ENCODE data around the gene RHOT1. TPM values are rescaled to one million over a fixed set of nuclear protein-coding genes. Genes with fewer than 3 reads are reported as not detected.
"Not testable (repeated sequence)": the region's sequence is repeated elsewhere in the genome, so short reads cannot be mapped to it uniquely, and the experiment has no call there.

The RHOT1 gene
- total RNA-seq, 1 donor from 2014 or later: 46.6 TPM

- H3K4me1 ChIP-seq: peaks cover 8% of the 10 kb centered on the region
- H3K4me3 ChIP-seq: no peak overlapping the region
- DNase-seq: no peak
- no peaks in the 10 kb centered on the region for H3K27me3 ChIP-seq
- no peak for ATAC-seq
- TF ChIP-seq CTCF (IDR thresholded peaks at IDR 0.05): no peak
- intact Hi-C loops (cut with DNase I): no loop called here
- H3K9me3 ChIP-seq: no peaks in the 10 kb centered on the region
- no peak overlapping the region for H3K27ac ChIP-seq
- no peaks in the 10 kb centered on the region for H3K36me3 ChIP-seq
These were observed 16.5 kb upstream of the RHOT1 start for GRCh38 chr17:32125848-32126153.

- ATAC-seq (no peak), DNase-seq (no peak)
- H3K27ac ChIP-seq: no peak overlapping the region
- no peaks in the 10 kb centered on the region for H3K9me3 ChIP-seq
- H3K4me1 ChIP-seq: peaks cover 8% of the 10 kb centered on the region
- H3K36me3 ChIP-seq: no peaks in the 10 kb centered on the region
- H3K4me3 ChIP-seq: no peak overlapping the region
- intact Hi-C loops (cut with DNase I): no loop called here
- no peak for TF ChIP-seq CTCF (IDR thresholded peaks at IDR 0.05)
- H3K27me3 ChIP-seq: no peaks in the 10 kb centered on the region
These were observed 16.0 kb upstream of the RHOT1 start for GRCh38 chr17:32126325-32126724.

GRCh38 chr17:32126746-32127145 lies 15.6 kb upstream of the RHOT1 start:
- no peak for TF ChIP-seq CTCF (IDR thresholded peaks at IDR 0.05)
- Histone ChIP-seq H3K27ac (peak overlapping the region; percentile 93), H3K4me1 (peaks cover 8% of the 10 kb centered on the region), H3K4me3 (peak overlapping the region; percentile 80), H3K9me3 (no peaks in the 10 kb centered on the region), H3K27me3 (no peaks in the 10 kb centered on the region), H3K36me3 (no peaks in the 10 kb centered on the region)
- no peak for DNase-seq
- no peak for ATAC-seq
- intact Hi-C loops (cut with DNase I): no loop called here

- TF ChIP-seq CTCF (IDR thresholded peaks at IDR 0.05): no peak
- peak overlapping the region; percentile 80 for H3K4me3 ChIP-seq
- intact Hi-C loops (cut with DNase I): no loop called here
These were observed 15.0 kb upstream of the RHOT1 start for GRCh38 chr17:32127158-32127897.

GRCh38 chr17:32128470-32128869 lies 13.8 kb upstream of the RHOT1 start:
- intact Hi-C loops (cut with DNase I); H3K4me1 ChIP-seq; ATAC-seq; H3K36me3 ChIP-seq; DNase-seq; H3K9me3 ChIP-seq; H3K27me3 ChIP-seq; H3K27ac ChIP-seq: not testable (repeated sequence)
- H3K4me3 ChIP-seq: peak overlapping the region; percentile 80

More at GRCh38 chr17:32127158-32127897, 15.0 kb upstream of the RHOT1 start:
- Histone ChIP-seq H3K36me3 (no peaks in the 10 kb centered on the region), H3K4me1 (peaks cover 8% of the 10 kb centered on the region), H3K9me3 (no peaks in the 10 kb centered on the region), H3K27ac (peak overlapping the region; percentile 93), H3K27me3 (no peaks in the 10 kb centered on the region)
- peak; percentile 99 for ATAC-seq
- peak; percentile 94 for DNase-seq

- H3K9me3 ChIP-seq; H3K27ac ChIP-seq; ATAC-seq; H3K36me3 ChIP-seq; H3K4me1 ChIP-seq; intact Hi-C loops (cut with DNase I); H3K27me3 ChIP-seq; H3K4me3 ChIP-seq: not testable (repeated sequence)
- TF ChIP-seq CTCF (IDR thresholded peaks at IDR 0.05): peak; percentile 48
- DNase-seq: peak; percentile 76
These were observed 6.7 kb upstream of the RHOT1 start for GRCh38 chr17:32135497-32136117.

All from upper lobe of right lung (tissue), 1 donor.